CD4-positive, alpha-beta T cell treated with Interleukin-15 for 1 hour (primary cell): Measurements from ENCODE around the gene PTPRD.
A peak's percentile ranks its signal among the peaks of the same experiment; 100 is the strongest.

ENCODE experiments used
- DNase-seq: peaks from one replicate; pipeline ENCODE4 v3.0.0-alpha.2; 2020

PTPRD gene

GRCh38 chr9:8694983-8695588, 1917.7 kb downstream of the PTPRD start:
- DNase-seq = no peak

GRCh38 chr9:8693464-8693863, 1919.3 kb downstream of the PTPRD start:
- DNase-seq = no peak

- no peak for DNase-seq
Observed at GRCh38 chr9:8686516-8686915, 1926.3 kb downstream of the PTPRD start.

- no peak for DNase-seq
Observed at GRCh38 chr9:8685825-8686224, 1927.0 kb downstream of the PTPRD start.

GRCh38 chr9:8684978-8685708, 1927.7 kb downstream of the PTPRD start:
- no peak for DNase-seq

GRCh38 chr9:8683496-8683895, 1929.3 kb downstream of the PTPRD start:
- DNase-seq = no peak

GRCh38 chr9:8680658-8681057, 1932.1 kb downstream of the PTPRD start:
- DNase-seq = no peak

- no peak for DNase-seq
Observed at GRCh38 chr9:8680157-8680556, 1932.6 kb downstream of the PTPRD start.

GRCh38 chr9:8679371-8679822, 1933.4 kb downstream of the PTPRD start:
- DNase-seq = no peak

- DNase-seq = no peak
Observed at GRCh38 chr9:8677741-8678140, 1935.1 kb downstream of the PTPRD start.

GRCh38 chr9:8674536-8674935, 1938.3 kb downstream of the PTPRD start:
- DNase-seq = no peak

- no peak for DNase-seq
Observed at GRCh38 chr9:8673830-8674229, 1939.0 kb downstream of the PTPRD start.

- DNase-seq = no peak
Observed at GRCh38 chr9:8670751-8671150, 1942.1 kb downstream of the PTPRD start.

GRCh38 chr9:8668751-8669150, 1944.1 kb downstream of the PTPRD start:
- no peak for DNase-seq

- DNase-seq = no peak
Observed at GRCh38 chr9:8668231-8668630, 1944.6 kb downstream of the PTPRD start.

- DNase-seq = no peak
Observed at GRCh38 chr9:8666060-8666459, 1946.7 kb downstream of the PTPRD start.

- peak; percentile 39 for DNase-seq
Observed at GRCh38 chr9:8660383-8660782, 1952.4 kb downstream of the PTPRD start.

- DNase-seq = no peak
Observed at GRCh38 chr9:8659108-8659507, 1953.7 kb downstream of the PTPRD start.

GRCh38 chr9:8655071-8655470, 1957.7 kb downstream of the PTPRD start:
- DNase-seq = no peak

- no peak for DNase-seq
Observed at GRCh38 chr9:8653855-8654254, 1958.9 kb downstream of the PTPRD start.

- DNase-seq = no peak
Observed at GRCh38 chr9:8653111-8653510, 1959.7 kb downstream of the PTPRD start.

- no peak for DNase-seq
Observed at GRCh38 chr9:8652255-8652654, 1960.5 kb downstream of the PTPRD start.

- no peak for DNase-seq
Observed at GRCh38 chr9:8651846-8652215, 1961.0 kb downstream of the PTPRD start.

- DNase-seq = no peak
Observed at GRCh38 chr9:8651070-8651845, 1961.5 kb downstream of the PTPRD start.
